HG02970 (cell line): ENCODE data around the gene CHST4.
"Not testable (repeated sequence)": the region's sequence is repeated elsewhere in the genome, so short reads cannot be mapped to it uniquely, and the experiment has no call there.

ENCODE experiments used
- ATAC-seq: cut with Tn5 transposase; IDR thresholded peaks from one replicate; pipeline ENCODE4 v1.9.1; 2021; ENCODE audit warnings: mild to moderate bottlenecking, moderate library complexity, moderate number of reproducible peaks; ENCODE audit not compliant: unreplicated experiment, low FRiP score

The CHST4 gene

DNA sequence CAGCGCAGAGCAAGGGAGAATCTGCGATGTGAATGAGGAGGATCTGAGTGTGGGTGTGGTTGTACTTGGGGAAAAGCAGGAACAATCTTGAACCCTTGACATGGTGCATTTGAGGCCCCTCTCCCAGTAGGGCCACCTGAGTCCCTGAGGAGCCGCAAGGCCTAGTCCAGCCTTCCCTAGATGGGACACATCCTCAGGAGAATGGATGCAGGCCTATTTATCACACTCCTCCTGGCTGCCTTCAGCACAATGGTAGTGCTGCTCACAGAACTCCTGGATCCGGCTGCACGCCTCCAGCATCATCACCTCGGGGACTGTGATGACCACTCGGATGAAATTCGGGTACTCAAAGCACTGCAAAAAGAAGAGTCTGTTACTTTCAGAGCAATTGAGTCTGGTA, 41.7 kb downstream of the CHST4 start:
- no peak for ATAC-seq

DNA sequence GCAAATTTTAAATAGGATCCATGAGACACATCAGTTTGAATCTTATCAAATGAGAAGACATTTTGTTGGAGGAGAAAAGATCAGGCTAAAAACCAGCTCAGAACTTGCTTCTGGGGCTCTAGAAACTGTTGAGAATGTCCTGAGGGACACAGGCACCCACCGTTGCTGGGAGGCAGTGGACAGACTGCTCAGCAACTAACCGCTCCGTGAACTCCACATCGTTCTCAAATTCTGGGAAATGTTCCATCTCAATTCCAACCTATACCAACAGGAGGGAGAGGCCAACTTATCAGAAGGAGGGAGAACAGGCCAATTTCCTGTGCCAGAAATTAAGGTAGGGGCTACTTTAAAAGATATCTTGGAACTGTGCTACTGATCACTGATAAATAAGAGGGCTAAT, 42.3 kb downstream of the CHST4 start:
- no peak for ATAC-seq

DNA sequence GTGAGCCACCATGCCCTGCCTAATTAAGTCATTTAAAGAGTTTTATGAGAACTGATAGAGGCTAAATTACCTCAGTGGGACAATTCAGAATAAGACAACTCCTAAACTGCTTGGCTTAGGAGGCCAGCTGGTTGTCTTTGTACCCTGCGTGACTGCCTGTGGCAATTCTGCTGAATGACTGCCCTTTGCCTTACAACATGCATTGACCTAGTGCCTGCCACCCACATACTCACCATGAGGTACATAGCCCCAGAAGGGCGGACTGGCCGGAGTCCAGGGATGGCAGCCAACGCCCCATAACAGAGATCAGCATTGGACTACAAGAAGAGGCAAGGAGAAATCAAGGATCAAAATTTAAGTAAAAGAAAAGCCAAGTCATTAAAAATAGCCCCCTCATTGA, 43.4 kb downstream of the CHST4 start:
- no peak for ATAC-seq

DNA sequence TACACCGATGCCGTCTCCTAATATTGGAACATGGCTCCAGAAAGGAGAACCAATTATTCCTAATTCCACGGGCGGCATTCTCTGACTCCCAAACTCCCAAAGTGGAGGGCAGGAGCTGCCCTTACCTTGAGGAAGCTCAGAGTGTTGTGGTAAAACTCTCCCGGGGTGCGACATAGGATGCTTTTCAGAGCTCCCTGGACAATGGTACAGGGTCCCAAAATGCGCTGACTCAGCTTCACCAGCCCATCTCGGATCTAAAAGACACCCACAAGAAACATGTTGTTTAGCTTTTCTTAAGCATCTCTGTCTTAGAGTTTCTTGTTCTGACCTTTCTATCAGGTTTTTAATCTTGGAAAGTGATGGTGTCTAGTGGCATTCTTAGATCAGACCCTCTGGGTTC, 43.9 kb downstream of the CHST4 start:
- no peak for ATAC-seq

DNA sequence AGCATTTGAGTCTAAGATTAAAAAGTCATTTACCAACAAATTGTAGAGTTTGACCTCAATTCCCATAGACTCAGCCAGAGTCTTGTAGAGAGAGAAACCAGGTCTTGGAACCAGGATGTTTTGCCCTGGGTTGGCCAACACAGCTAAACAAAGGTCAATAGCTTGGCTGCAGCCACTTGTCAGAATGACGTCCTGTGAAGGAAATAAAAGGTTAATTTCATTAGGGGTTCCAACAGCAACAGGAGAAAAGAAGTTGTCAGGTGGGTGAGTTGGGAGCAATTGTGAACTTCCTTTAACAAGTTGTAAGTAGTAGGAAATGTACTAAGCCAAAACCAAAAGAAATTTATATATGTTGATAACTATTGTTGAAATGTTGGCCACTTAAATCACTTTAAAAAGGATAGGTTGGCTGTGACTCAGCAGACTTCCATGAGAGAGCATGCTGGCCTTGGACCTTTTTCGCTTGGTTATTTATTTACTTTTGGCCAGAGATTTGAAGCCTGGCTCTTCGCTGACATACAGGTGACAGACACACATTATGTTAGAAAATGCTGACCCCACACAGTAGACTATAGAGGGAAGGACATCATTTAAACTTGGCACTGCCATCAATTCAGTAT, 46.4 kb downstream of the CHST4 start:
- ATAC-seq, result no peak

DNA sequence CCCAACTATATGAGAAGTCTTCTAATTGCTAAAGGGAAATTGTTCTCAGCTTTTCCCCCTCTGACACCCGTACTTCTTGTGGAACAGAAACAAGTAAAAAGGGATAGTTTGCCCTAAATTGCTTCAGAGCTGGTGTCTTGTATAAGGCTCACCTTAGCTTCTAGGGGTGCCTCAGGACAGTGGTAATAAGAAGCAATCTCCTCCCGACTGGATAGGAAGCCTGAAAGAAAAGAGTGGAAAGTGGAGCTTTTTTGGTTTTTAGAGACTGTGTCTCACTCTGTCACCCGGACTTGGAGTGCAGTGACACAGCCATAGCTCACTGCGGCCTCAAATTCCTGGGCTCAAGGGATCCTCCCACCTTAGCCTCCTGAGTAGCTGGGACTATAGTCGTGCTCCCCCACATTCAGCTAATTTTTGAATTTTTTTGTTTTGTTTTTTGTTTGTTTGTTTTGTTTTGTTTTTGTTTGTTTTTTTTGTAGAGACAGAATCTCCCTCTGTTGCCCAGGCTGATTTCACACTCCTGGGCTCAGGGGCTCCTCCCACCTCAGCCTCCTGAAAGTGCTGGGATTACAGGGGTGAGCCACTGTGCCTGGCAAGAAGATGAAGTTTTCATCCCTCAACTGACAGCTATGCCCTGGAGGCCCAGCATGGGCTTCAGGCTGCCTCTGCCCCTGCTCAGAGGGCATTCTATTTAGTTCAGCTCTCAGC, 47.3 kb downstream of the CHST4 start:
- ATAC-seq, result no peak

DNA sequence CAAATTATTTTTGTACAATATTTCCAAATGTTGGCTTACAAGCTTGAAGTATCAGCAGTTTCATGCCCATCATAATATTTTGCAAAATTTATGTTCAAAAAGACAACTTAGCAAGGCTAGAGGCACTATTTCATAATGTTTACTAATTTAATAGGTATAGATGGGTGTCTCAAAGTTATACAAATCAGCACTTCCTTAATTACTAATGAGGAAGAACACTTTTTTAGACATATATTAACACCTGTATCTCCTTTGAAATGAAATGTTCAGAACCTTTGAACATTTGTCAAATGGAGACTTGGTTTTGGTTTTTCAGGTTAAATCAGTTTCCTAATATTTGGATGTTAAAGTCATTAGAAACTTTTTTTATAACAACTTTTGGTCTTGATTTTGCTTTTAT, 48.5 kb downstream of the CHST4 start:
- no peak for ATAC-seq

DNA sequence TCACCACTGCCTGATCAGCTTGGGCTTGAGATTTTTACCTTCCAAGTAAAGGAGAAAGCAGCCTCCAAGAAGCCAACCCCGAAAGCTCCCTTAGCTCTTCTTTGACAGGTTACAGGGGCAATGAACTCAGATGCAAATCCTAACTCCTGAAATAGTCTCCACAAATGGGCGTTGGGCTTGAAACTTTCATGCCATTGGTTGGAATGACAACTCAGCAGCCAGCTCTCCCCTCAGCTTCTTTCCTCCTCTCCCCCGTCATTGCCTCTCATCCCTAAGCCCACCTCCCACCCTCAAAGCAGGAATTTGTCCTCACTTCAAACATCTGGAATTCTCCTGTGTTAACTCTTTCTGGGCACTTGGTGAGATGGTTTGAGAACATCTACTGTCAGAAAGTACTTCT, 50.7 kb downstream of the CHST4 start, which contains the start of gene TAT:
Gene TAT (minus strand): TSS at position 122 of the 400 bp plus-strand sequence. CDS start 677 bp downstream, outside the sequence.
- ATAC-seq, result no peak

DNA sequence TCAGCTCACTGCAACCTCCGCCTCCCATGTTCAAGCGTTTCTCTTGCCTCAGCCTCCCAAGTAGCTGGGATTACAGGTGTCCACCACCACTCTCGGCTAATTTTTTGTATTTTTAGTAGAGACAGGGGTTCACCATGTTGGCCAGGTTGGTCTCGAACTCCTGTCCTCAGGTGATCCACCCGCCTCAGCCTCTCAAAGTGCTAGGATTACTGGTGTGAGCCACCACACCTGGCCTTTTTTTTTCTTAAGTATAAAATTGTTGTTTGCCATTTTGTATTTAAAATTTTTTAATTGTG, 56.3 kb downstream of the CHST4 start:
- not testable (repeated sequence) for ATAC-seq

DNA sequence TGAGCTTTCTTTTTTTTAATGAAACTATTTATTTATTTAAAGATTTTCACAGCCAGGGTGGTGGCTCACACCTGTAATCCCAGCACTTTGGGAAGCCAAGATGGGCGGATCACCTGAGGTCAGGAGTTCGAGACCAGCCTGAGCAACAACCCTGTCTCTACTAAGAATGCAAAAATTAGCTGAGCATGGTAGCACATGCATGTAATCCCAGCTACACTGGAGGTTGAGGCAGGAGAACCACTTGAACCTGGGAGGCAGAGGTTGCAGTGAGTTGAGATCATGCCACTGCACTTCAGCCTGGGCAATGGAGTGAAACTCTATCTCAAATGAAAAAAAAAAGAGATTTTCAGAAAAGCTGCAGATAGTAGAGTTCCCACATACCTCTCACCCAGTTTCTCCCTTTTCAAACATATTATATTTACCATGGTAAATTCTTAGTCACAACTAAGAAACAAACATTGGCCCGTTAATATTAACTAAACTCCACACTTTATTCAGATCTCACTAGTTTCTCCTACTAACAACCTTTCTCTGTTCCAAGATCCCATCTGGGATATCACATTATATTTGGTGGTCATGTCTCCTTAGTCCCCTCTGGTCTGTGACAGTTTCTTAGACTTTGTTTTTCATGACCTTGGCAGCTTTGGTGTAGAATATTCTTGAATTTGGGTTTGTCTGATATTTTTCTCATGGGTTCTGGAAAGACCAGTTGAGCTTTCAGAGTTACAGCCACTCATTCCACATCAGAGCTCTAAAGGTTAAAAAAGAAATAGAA, 58.5 kb downstream of the CHST4 start:
- ATAC-seq, result no peak

DNA sequence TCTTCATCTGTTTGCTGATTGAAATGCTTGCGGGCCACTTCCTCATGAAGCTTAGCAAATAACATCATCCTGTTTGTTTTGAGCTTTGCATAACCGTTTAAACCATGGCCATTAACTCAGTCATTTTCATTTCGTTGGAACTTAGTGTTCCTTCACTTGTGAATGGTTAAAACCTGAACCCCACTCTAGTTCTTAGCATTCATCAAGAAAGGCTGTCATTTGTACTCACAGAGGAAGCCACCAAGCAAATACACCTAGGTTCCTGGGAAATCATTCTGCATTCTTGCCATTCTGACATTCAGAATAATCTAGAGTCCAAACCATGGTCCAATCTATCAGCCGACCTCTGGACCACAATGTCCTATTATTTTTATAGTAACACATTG, 59.1 kb downstream of the CHST4 start:
- ATAC-seq, result no peak
